Measurements from ENCODE around the gene KLHL29.

The KLHL29 gene

GRCh38 chr2:23394700-23395099 is 9.7 kb downstream of the KLHL29 start:
- no peak for DNase-seq (ENCODE audit: low read depth in 2 of 2)

GRCh38 chr2:23397478-23397877 is 12.5 kb downstream of the KLHL29 start:
- no peak for DNase-seq (ENCODE audit: low read depth in 2 of 2)

GRCh38 chr2:23399674-23400261 is 14.8 kb downstream of the KLHL29 start:
- no peak for DNase-seq (ENCODE audit: low read depth in 2 of 2)

GRCh38 chr2:23400703-23401102 is 15.7 kb downstream of the KLHL29 start:
- DNase-seq (ENCODE audit: low read depth in 2 of 2): no peak

- no peak for DNase-seq (ENCODE audit: low read depth in 2 of 2)
Measured at GRCh38 chr2:23401427-23402204, 16.6 kb downstream of the KLHL29 start.

GRCh38 chr2:23402205-23402740 is 17.3 kb downstream of the KLHL29 start:
- no peak for DNase-seq (ENCODE audit: low read depth in 2 of 2)

GRCh38 chr2:23404426-23404825 is 19.4 kb downstream of the KLHL29 start:
- no peak for DNase-seq (ENCODE audit: low read depth in 2 of 2)

- no peak for DNase-seq (ENCODE audit: low read depth in 2 of 2)
Measured at GRCh38 chr2:23409248-23409647, 24.3 kb downstream of the KLHL29 start.

GRCh38 chr2:23410596-23410995 is 25.6 kb downstream of the KLHL29 start:
- DNase-seq (ENCODE audit: low read depth in 2 of 2): no peak

- no peak for DNase-seq (ENCODE audit: low read depth in 2 of 2)
Measured at GRCh38 chr2:23411752-23412431, 26.9 kb downstream of the KLHL29 start.

GRCh38 chr2:23412556-23413155 is 27.7 kb downstream of the KLHL29 start:
- no peak for DNase-seq (ENCODE audit: low read depth in 2 of 2)

GRCh38 chr2:23413641-23414040 is 28.7 kb downstream of the KLHL29 start:
- DNase-seq (ENCODE audit: low read depth in 2 of 2): no peak

- no peak for DNase-seq (ENCODE audit: low read depth in 2 of 2)
Measured at GRCh38 chr2:23414106-23414505, 29.1 kb downstream of the KLHL29 start.

GRCh38 chr2:23414871-23415270 is 29.9 kb downstream of the KLHL29 start:
- no peak for DNase-seq (ENCODE audit: low read depth in 2 of 2)

- no peak for DNase-seq (ENCODE audit: low read depth in 2 of 2)
Measured at GRCh38 chr2:23417310-23417709, 32.3 kb downstream of the KLHL29 start.

- no peak for DNase-seq (ENCODE audit: low read depth in 2 of 2)
Measured at GRCh38 chr2:23418056-23418455, 33.1 kb downstream of the KLHL29 start.

GRCh38 chr2:23418461-23418911 is 33.5 kb downstream of the KLHL29 start:
- DNase-seq (ENCODE audit: low read depth in 2 of 2): no peak

GRCh38 chr2:23419171-23420090 is 34.5 kb downstream of the KLHL29 start:
- DNase-seq (ENCODE audit: low read depth in 2 of 2): no peak

GRCh38 chr2:23420091-23420839 is 35.3 kb downstream of the KLHL29 start:
- DNase-seq (ENCODE audit: low read depth in 2 of 2): no peak

GRCh38 chr2:23420840-23421476 is 36.0 kb downstream of the KLHL29 start:
- DNase-seq (ENCODE audit: low read depth in 2 of 2): no peak

Measured in stimulated activated CD8-positive, alpha-beta memory T cell treated with anti-CD3 and anti-CD28 coated beads, Interleukin-15, amount 100 ng/mL, for 48 hours (primary cell).